Neural cell (in vitro differentiated cells): ENCODE measurements around the gene AQP5.

ENCODE experiments used
- EP300 ChIP-seq: fragments of 450-650 bp; conservative IDR thresholded peaks from 2 replicates; pipeline ENCODE4 v1.6.1; 2014; ENCODE audit warnings: antibody characterized with exemption, mild to moderate bottlenecking, moderate library complexity; ENCODE audit not compliant: poor library complexity, severe bottlenecking
- EZH2 ChIP-seq: fragments of 200-600, 300-800 bp; shearing (Covaris generic), sonication (generic); IDR thresholded peaks from 2 replicates; pipeline ENCODE4 v1.6.1; 2014; ENCODE audit warnings: antibody characterized with exemption, low read length, borderline replicate concordance, mild to moderate bottlenecking; ENCODE audit not compliant: insufficient read depth, poor library complexity, severe bottlenecking
- MXI1 ChIP-seq: fragments of 450-650 bp; conservative IDR thresholded peaks from 2 replicates; pipeline ENCODE4 v1.6.1; 2014; ENCODE audit warnings: antibody characterized with exemption, mild to moderate bottlenecking; ENCODE audit not compliant: poor library complexity, severe bottlenecking
- POLR2AphosphoS5 ChIP-seq: IDR thresholded peaks from 2 replicates; pipeline ENCODE4 v1.6.1; 2012
- RAD21 ChIP-seq: fragments of 450-650 bp; conservative IDR thresholded peaks from 2 replicates; pipeline ENCODE4 v1.6.1; 2014; ENCODE audit warnings: antibody characterized with exemption, mild to moderate bottlenecking, moderate library complexity
- SMC3 ChIP-seq: fragments of 450-650 bp; conservative IDR thresholded peaks from 2 replicates; pipeline ENCODE4 v1.6.1; 2014; ENCODE audit warnings: antibody characterized with exemption, mild to moderate bottlenecking, moderate library complexity; ENCODE audit not compliant: poor library complexity
- TAF1 ChIP-seq: IDR thresholded peaks from 2 replicates; pipeline ENCODE4 v1.6.1; 2012; ENCODE audit warnings: low read depth
- TF ChIP-seq, protein P1 (sequence below): fragments of 450-650 bp; IDR thresholded peaks from 2 replicates; pipeline ENCODE4 v1.5.1; 2014; ENCODE audit warnings: antibody characterized with exemption, mild to moderate bottlenecking, moderate library complexity; ENCODE audit not compliant: poor library complexity, severe bottlenecking
- TF ChIP-seq, protein P2 (sequence below): IDR thresholded peaks from 2 replicates; pipeline ENCODE4 v1.6.1; 2012; ENCODE audit warnings: borderline replicate concordance

DNA sequence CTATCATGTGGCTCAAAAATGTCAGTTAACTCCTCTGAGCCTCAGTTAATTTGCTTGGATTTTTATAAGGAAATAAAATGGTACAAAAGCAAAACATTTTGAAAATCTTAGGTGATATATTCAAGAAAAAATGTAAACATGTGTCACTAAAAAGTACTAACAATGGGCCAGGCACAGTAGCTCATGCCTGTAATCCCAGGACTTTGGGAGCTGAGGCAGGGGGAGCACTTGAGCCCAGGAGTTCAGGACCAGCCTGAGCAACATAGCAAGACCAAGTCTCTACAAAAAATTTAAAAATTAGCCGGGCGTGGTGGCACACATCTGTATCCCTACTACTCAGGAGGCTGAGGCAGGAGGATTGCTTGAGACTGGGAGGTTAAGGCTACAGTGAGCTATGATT lies 36.8 kb downstream of the AQP5 start:
- TF ChIP-seq, protein P1, sequence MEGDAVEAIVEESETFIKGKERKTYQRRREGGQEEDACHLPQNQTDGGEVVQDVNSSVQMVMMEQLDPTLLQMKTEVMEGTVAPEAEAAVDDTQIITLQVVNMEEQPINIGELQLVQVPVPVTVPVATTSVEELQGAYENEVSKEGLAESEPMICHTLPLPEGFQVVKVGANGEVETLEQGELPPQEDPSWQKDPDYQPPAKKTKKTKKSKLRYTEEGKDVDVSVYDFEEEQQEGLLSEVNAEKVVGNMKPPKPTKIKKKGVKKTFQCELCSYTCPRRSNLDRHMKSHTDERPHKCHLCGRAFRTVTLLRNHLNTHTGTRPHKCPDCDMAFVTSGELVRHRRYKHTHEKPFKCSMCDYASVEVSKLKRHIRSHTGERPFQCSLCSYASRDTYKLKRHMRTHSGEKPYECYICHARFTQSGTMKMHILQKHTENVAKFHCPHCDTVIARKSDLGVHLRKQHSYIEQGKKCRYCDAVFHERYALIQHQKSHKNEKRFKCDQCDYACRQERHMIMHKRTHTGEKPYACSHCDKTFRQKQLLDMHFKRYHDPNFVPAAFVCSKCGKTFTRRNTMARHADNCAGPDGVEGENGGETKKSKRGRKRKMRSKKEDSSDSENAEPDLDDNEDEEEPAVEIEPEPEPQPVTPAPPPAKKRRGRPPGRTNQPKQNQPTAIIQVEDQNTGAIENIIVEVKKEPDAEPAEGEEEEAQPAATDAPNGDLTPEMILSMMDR, result no peak
- no peak for TF ChIP-seq TAF1
- TF ChIP-seq, protein P2, sequence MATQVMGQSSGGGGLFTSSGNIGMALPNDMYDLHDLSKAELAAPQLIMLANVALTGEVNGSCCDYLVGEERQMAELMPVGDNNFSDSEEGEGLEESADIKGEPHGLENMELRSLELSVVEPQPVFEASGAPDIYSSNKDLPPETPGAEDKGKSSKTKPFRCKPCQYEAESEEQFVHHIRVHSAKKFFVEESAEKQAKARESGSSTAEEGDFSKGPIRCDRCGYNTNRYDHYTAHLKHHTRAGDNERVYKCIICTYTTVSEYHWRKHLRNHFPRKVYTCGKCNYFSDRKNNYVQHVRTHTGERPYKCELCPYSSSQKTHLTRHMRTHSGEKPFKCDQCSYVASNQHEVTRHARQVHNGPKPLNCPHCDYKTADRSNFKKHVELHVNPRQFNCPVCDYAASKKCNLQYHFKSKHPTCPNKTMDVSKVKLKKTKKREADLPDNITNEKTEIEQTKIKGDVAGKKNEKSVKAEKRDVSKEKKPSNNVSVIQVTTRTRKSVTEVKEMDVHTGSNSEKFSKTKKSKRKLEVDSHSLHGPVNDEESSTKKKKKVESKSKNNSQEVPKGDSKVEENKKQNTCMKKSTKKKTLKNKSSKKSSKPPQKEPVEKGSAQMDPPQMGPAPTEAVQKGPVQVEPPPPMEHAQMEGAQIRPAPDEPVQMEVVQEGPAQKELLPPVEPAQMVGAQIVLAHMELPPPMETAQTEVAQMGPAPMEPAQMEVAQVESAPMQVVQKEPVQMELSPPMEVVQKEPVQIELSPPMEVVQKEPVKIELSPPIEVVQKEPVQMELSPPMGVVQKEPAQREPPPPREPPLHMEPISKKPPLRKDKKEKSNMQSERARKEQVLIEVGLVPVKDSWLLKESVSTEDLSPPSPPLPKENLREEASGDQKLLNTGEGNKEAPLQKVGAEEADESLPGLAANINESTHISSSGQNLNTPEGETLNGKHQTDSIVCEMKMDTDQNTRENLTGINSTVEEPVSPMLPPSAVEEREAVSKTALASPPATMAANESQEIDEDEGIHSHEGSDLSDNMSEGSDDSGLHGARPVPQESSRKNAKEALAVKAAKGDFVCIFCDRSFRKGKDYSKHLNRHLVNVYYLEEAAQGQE, result no peak
- TF ChIP-seq EZH2, result no peak
- no peak for TF ChIP-seq SMC3
- TF ChIP-seq EP300, result no peak
- TF ChIP-seq RAD21, result no peak
- TF ChIP-seq POLR2AphosphoS5, result no peak
- TF ChIP-seq MXI1, result no peak
